G401.6 (cell line): ENCODE measurements around the gene TJP1.
A peak's percentile ranks its signal among the peaks of the same experiment; 100 is the strongest.
"Not testable (repeated sequence)": the region's sequence is repeated elsewhere in the genome, so short reads cannot be mapped to it uniquely, and the experiment has no call there.

ENCODE experiments used
- FAIRE-seq: peaks from 2 replicates; lab custom pipeline; 2012; peaks lifted over from hg19 to GRCh38; lab: Jason Lieb, UNC

Gene TJP1

DNA sequence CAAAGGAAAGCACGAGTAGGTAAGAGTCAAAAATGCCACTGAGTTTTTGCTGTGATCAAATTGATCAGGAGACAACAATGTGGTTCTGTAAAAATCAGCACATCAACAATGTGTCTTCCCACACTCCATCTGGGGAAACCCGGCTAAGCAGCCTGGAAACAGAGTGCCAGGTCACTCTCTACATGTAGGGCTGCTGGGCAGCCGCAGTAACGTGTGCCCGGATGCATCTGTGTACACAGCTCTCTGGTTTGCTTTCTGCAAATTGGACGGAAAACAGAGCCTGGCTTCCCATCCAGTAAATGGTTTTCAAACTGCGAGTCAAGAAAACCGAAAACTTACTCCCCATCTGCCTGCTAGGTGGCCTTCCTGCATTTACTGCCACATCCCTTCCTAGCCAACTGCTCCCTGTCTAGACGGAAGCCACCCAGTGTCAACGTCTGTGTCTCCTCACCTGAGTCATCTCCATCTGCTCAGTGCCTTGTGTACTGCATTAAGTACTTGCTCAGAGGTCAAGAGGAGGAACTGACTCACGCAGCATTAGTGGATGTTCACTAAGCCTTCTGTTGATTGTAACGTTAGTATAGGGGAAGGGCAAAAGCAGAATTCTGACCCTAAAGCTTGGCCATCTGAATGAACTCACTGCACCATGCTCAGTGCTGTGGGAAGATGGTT, 124.1 kb downstream of the TJP1 start:
- FAIRE-seq: no peak

DNA sequence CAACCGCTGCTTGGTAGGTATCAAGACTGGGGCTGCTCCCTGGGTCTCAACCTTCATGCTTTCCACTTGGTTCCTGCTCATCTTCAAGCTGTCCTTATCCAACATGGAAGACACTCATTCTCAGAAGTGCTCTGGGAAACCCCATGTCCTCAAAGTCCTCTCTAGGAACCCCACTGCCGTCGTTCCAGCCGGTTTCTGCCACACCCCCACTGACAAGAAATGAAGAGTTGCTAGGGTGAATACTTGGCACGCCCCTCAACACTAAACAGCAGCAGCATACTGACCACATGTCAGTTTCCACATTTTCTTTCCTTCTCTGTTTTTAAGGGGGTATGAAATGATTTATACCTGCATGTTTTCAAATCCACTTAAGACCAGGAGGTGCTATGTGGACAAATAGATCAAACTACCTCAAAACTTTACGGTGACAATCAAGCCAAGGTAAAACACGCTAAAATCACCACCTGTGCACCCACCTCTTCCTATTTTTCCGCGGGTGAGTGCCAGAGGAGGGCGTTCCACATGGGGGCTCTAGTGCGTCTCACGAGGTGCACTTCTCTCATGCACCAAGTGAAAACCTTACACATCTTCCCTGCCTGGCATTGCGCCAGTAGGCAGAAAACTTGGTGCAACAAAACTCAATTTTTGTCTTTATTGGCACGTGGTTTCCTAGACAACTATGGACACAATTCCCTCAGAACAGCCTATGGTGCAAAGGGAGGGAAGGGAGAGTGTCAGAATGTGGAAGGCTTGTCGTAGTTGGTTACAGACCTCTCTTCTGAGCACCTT, 125.1 kb downstream of the TJP1 start:
- FAIRE-seq: no peak

DNA sequence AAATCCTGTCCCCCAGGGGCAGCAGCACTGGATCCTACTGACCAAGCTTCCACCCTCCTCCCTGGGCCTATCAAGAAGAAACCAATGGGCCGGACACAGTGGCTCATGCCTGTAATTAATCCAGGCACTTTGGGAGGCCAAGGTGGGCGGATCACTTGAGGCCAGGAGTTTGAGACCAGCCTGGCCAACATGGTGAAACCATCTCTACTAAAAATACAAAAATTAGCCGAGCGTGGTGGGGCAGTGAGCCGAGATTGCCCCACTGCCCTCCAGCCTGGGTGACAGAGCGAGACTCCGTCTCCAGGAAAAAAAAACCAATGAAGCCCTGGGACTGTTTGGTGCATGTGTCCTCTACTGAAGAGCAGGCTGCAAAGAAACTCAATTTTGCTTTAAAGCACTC, 125.8 kb downstream of the TJP1 start:
- not testable (repeated sequence) for FAIRE-seq

DNA sequence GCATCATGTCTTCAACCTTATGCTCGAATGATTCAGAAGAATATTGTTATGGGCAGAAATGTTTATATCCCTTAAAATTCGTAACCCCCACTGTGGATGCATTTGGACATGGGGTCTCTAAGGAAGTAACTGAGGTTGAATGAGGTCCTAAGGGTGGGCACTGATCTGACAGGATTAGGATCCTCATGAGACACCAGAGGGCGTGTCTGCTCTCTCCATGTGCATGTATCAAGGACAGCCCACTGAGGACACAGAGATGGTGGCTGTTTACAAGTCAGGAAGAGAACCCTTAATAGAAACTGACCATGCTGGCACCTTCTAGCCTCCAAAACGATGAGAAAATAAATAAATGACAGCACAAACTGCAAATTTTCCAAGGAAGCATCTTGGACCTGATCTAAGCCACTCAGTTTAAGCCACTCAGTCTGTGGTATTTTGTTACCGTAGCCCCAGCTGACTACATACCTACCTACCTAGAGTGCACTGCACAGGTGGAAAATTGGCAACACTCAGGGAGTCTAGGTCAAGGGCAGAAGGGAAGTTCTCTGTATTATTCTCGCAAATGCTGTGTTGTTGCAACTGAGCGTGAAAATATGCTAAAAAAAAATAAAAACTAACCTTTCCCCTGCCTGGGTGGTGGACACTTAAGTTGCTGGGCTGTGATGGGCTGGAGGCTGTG, 126.6 kb downstream of the TJP1 start:
- FAIRE-seq: no peak

DNA sequence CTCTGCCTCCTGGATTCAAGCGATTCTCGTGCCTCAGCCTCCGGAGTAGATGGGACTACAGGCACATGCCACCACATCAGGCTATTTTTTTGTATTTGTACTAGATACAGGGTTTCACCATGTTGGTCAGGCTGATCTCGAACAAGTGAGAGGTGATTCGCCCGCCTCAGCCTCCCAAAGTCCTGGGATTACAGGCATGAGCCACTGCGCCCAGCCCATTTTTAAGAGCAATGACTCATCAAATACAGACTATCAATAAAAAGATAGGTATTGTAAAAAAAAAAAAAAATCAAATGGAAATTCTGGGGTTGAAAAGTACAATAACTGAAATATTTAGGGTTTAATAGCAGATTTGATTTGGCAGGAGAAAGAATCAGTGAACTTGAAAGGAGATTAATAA, 129.0 kb downstream of the TJP1 start:
- no peak for FAIRE-seq

DNA sequence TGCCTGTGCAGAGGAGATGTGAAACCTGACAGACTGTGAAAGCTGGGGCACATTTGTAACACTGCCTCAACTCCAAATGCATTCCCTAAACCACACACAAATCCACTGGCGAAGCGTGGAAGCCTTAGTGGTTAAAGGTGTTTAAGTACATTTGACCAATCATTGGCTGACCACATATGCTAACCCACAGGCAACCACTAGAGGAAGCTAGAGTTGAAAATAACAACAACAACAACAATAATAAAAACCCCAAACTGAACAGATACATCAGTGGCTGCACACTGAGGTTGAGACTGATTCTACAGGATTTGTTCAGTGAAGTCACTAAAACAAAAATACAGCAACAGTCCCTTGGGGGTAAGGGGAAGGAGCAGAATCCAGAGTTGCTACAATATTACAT, 129.7 kb downstream of the TJP1 start:
- FAIRE-seq: peak; percentile 57

DNA sequence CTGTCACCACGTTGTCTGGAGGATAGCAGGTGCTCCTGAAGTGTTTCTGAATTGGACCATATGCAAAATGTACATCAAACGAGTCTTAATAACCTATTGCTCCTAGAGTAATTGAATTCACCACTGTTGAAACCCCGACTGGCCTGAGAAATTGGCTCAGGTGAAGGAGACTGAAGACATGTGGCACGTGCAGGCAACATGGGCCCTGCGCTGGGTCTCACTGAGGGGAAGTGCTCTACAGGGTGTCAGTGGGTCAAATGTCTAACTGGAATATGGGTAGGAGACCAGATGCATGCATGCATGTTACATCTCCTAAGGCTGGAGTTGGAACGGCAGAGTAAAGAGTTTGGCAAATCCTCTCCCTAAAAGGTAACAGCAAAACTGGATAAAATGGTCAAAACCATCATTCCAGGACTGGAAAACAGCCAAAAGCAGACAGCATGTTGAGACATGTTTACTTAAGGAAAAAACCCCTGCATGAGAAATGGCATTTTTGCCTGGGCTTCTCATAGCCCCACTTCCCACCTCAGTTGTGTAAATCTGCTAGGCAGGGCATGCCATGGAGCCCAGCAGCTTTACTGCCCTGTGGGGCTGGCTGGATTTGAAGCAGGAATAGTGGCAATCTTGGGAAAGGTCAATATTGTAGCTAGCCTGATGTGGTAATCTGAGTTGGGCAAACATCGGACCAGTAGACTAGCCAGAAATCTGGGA, 131.3 kb downstream of the TJP1 start:
- no peak for FAIRE-seq

DNA sequence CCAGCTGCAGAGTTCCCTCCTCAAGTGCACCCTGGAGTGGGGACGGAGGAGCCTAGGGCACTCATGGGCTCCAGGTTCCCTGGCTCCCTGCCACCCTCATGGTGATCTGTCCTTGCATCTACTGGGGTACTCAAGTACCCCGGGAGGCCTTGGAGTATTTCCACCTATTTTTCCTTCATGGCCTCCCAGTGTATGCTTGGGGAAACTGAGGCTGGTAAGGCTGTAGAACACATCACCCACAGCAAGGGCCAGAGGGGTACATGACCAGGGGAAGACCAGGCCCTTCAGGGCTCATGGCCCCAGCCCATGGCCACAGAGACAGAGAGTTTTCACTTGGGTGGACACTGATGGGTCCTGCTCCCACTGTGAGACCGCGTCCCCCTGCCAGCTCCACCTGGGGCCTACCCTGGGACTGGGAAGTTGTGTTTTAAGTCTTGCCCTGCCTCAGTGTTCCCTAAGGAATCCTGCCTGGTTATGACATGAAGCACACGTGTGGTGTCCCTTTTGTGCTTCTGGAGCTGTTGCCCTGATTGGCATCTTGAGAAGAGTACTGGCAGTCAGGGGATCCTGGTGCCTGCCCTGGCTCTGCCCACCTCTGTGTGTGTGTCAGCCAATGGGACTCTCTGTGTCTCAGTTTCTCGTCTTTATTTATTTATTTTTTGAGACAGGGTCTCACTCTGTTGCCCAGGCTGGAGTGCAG, 132.8 kb downstream of the TJP1 start:
- FAIRE-seq: no peak

DNA sequence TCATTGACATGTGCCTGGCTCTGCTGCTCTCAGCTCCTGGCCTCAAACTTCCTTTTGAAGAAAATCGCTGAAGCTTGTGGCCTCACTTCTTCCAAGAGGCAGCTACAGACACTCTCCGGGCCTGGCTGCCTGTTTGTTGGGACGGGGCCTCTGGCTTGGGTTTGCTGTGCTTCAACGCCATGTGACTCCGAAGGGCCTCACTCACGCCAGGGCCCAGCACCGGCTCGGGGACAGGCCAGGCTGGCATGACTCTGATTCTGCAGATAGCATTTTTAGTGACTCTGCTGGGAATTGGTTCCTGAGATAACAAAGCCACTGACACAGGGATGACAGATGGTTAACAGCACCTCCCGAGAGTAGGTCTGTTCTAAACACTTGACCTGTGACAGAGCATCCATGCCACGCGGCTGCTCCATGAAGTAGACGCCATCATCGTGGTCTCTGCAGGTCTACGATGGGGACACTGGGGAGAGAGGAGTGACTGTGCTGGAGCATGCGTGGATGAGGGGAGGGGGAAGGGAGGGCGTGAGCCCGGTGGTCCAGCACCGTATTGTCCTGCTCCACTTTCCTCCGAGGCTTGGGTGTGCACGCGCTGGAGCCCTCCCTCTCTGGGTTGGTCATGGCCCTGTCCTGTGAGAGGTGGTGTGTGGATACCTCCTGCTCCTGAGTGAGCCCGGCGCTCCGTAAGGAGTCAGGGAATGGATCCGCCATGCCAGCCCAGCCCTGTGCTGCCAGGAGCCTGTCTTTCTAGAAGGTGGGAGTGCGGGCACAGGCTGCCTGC, 133.6 kb downstream of the TJP1 start:
- FAIRE-seq: no peak

DNA sequence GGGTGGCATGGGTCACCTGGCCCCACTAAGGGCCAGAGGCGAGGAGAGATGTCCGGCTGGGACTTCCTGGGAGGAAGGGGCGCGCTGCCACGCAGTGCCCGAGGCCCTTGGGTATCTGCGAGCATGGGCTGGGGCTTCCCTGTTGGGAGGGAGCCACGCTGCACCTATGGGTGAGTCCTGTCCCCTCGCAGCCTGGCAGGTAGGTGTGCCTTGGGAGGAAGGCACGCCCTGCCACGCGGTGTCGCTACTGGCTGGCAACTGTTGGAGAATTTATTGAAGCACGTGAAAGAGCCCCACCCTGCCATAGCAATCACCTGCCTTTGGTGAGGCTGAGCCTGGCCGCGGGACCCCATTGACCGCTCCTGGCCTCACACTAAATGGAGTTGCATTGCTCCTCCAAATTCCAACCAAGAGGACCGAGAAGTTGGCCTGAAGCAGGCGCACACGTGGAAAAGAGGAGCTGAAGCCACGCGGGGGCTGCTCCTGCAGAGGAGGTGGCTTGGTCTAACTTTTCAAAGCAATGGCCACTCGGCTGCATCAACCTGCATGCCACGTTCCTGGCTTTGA, 134.2 kb downstream of the TJP1 start:
- no peak for FAIRE-seq

DNA sequence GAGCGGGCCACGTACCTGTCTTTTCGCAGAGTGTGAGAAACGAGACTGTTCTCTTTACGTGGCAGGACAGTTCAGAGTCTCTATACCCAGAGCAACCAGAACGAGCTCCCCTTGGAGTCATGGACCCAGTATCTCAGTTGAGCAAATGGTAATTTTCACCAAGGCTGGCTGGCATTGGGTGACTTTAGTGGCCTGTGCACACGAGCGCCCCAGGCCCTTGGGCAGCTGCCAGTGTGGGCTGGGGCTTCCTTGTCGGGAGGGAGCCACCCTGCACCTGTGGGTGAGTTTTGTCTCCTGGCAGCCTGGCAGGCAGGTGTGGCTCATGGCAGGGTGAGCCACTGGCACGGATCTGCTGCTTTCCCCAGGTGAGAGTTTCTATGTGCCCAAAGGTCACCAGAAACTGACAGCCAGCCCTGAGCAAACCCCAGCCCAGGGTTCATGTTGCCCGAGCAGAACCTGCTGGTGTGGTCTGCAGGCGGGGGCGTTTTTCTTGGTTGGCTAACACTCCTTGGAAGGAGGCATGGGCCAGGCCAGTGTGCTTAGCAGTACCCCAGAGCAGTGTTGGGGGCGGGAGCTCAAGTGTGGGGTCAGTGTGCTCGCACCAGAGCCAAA, 135.0 kb downstream of the TJP1 start:
- no peak for FAIRE-seq

DNA sequence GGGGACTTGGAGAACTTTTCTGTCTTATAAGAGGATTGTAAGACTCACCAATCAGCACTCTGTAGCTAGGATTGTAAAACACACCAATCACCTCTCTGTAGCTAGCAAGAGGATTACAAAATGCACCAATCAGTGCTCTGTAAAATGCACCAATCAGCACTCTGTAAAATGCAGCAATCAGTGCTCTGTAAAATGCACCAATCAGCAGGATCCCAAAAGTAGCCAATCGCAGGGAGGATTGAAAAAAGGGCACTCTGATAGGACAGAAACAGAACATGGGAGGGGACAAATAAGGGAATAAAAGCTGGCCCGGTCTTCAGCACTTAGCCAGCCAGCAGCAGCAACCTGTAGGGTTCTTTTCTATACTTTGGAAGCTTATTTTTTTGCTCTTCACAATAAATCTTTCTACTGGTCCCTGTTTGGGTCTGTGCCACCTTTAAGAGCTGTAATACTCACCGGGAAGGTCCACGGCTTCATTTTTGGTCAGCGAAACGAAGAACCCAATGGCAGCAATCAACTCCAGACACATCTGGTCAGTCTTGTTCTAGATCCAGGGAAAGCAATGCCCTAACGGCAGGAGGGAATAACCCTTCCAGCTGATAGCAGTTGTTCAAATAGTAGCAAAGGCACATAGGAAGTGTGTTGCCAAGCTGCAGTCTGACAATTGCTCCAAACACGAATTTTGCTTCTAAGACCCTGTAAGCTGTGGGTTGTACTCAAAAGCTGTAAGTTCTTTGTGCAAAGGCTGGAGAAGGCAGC, 135.6 kb downstream of the TJP1 start:
- no peak for FAIRE-seq

DNA sequence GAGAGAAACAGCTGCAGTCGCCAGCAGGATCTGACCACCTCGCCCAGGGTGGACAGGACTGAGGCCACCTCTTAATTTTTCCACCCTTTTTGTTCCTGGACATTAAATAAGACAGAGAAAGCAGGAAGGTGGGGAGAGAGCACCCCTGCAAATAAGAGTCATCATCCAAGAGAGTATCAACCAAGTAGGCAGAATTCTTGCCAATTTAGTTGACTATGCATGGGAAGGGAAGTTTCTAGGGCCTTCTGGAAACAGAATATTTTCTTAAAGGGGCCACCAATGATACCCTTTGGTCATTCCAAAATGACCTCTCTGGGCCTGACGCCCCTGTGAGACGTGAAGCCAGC, 136.2 kb downstream of the TJP1 start:
- no peak for FAIRE-seq

DNA sequence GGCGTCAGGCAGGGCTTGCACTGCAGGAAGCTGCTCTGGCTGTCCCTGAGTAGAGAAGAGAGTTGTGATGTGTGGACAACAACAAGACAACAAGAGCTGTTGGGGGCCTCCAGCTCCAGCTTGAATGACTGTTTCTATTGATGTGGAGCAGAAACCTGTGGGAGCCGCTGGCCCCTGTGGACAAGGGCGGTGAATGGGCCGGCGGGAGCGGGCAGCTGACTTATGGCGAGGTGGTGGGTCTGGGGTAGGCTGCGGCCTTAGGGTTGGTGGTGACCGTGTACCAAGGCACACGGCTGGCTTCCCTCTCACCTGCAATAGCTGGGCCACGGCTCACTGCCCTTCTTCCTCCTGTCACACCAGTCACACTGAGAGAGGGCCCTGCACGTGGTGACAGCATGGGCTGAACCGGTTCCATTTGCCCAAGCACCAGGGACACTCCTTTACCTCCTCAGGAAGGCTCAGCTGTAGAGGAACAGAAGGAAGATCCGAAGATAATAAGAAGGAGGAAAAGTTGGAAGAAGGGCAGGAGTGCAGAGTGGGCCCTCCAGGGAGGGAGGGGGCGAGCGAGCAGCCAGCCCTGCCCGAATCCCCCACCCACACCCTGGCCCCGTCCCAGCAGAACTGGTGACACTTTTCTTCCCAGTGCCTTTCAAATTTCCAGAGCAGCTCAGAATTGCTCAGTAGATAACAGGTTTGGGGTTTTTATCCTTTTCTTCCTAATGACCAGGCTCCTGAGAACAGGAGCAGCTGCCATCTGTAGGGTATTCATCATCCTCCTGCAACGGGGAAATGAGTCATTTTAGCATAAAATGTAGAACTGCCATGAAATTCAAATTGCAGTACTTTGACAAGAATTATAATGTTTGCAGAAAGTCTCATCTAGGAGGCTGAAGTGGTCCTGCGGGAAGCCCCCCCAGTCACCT, 136.9 kb downstream of the TJP1 start:
- FAIRE-seq: no peak

DNA sequence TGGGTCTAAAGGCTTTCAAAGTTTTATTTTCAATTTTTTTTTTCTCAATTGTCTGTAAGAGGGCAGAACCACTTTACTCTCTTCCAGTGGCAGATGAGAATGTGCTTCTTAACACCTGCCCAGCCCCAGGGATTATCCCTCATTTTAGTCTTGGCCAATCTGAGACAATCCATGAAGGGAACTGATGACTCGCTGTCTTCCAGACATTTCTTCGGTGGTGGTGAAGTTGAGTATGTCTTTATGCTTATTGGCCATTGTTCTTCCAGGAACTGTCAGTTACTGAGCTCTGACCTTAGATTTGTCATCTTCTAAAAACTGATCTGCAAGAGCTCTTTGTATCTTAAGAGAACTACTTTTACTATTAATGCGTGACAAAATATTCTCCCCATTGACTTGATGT, 139.5 kb downstream of the TJP1 start:
- FAIRE-seq: no peak

DNA sequence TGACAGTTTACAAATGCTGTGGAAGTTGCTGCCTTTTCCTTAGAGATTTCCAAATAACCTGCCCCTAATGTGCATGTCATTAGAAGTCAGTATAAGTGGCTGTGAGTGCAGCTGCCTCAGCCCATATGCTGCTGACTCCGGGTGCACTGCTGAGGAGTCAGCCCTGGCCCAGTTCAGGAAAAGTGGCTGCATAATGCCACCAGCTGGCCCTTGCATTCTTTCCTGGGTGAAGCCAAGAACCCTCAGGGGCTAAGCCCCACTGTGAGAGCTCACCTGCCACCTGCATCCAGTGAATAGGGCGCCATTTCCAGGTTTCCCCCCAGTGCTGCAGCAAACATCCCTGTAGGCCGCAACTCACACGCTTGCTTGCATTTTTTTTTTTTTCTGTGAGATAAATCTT, 139.9 kb downstream of the TJP1 start:
- FAIRE-seq: no peak

DNA sequence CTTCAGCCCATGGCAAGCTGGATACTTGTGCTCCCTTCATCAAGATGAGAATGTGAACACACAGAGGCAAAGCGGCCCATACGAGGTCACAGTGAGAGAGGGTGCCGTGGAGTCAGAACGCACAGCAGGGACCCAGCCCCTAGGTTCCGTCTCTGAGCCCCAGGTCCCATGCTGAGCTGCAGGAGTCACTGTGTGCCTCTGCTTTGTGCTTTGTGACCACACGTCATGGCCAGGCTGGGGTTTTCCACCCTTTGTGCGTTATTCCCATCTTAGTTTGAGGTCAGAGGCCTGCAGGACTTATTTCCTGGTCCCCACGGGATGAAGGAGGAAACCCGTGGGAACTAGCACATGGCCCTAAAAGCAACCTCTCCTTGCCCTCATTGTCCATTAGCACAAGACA, 140.3 kb downstream of the TJP1 start:
- FAIRE-seq: no peak

DNA sequence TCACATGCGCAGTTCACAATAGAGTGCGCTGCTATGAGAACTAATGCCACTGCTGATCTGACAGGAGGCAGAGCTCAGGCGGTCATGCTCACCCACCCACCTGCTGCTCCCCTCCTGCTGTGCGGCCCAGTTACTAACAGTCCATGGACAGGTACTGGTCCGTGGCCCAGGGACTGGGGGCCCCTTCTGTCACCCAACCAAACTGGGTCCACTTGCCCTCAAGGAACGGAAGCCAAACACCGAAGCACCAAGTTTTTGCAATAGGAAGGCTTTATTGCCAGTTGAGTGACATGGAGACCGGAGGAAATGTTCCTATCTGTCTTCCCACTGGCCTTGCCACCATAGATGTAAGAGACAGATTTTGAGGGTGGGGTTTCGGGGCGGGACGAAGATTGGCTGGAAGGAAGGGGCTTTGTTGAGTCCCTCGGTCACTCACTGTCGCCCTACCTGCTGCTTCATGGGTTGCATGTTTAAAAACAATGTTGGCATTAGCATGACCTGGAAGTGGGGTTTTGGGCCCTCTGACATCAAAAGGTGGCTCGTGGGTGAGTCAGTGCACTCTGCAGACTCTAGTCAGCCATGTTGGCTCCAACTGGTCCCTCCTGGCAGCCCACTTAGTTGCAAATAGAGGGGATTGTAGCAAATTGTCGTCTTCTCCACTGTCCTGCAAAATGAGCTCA, 141.0 kb downstream of the TJP1 start:
- FAIRE-seq: no peak
